Measurements from ENCODE around the gene SPTBN1. TPM values are rescaled to one million over a fixed set of nuclear protein-coding genes. Genes with fewer than 3 reads are reported as not detected.
A peak's percentile ranks its signal among the peaks of the same experiment; 100 is the strongest.

The SPTBN1 gene
- total RNA-seq, 1 donor from 2014 or later = 983 TPM

GRCh38 chr2:54500404-54501205 is 44.5 kb downstream of the SPTBN1 start:
- Mint-ChIP-seq H3K27ac (ENCODE audit: unreplicated experiment) (no peak overlapping the region), H3K9me3 (ENCODE audit: unreplicated experiment) (no peaks in the 10 kb centered on the region), H3K27me3 (ENCODE audit: unreplicated experiment) (peaks cover 6% of the 10 kb centered on the region), H3K4me1 (ENCODE audit: unreplicated experiment) (peaks cover 78% of the 10 kb centered on the region), H3K36me3 (ENCODE audit: low read depth, unreplicated experiment) (peaks cover 10% of the 10 kb centered on the region), H3K4me3 (ENCODE audit: unreplicated experiment) (peak overlapping the region; percentile 42)
- no peak for DNase-seq (ENCODE audit: low spot score)
- TF ChIP-seq CTCF (IDR thresholded peaks at IDR 0.05; ENCODE audit: unreplicated experiment) = no peak

GRCh38 chr2:54502731-54503130 is 46.6 kb downstream of the SPTBN1 start:
- H3K27ac Mint-ChIP-seq (ENCODE audit: unreplicated experiment) = no peak overlapping the region

GRCh38 chr2:54503192-54503591 is 47.1 kb downstream of the SPTBN1 start:
- peaks cover 63% of the 10 kb centered on the region for H3K4me1 Mint-ChIP-seq (ENCODE audit: unreplicated experiment)
- peaks cover 6% of the 10 kb centered on the region for H3K27me3 Mint-ChIP-seq (ENCODE audit: unreplicated experiment)
- peak; percentile 62 for TF ChIP-seq CTCF (IDR thresholded peaks at IDR 0.05; ENCODE audit: unreplicated experiment)
- H3K27ac Mint-ChIP-seq (ENCODE audit: unreplicated experiment) = no peak overlapping the region
- no peak overlapping the region for H3K4me3 Mint-ChIP-seq (ENCODE audit: unreplicated experiment)
- DNase-seq (ENCODE audit: low spot score) = peak; percentile 64
- no peaks in the 10 kb centered on the region for H3K9me3 Mint-ChIP-seq (ENCODE audit: unreplicated experiment)
- H3K36me3 Mint-ChIP-seq (ENCODE audit: low read depth, unreplicated experiment) = peaks cover 10% of the 10 kb centered on the region

More at GRCh38 chr2:54502731-54503130, 46.6 kb downstream of the SPTBN1 start:
- Mint-ChIP-seq H3K36me3 (ENCODE audit: low read depth, unreplicated experiment) (peaks cover 10% of the 10 kb centered on the region), H3K9me3 (ENCODE audit: unreplicated experiment) (no peaks in the 10 kb centered on the region), H3K4me1 (ENCODE audit: unreplicated experiment) (peaks cover 66% of the 10 kb centered on the region), H3K4me3 (ENCODE audit: unreplicated experiment) (no peak overlapping the region), H3K27me3 (ENCODE audit: unreplicated experiment) (peaks cover 6% of the 10 kb centered on the region)
- no peak for TF ChIP-seq CTCF (IDR thresholded peaks at IDR 0.05; ENCODE audit: unreplicated experiment)
- DNase-seq (ENCODE audit: low spot score) = no peak

GRCh38 chr2:54503828-54504227 is 47.7 kb downstream of the SPTBN1 start:
- H3K9me3 Mint-ChIP-seq (ENCODE audit: unreplicated experiment) = no peaks in the 10 kb centered on the region
- peaks cover 10% of the 10 kb centered on the region for H3K36me3 Mint-ChIP-seq (ENCODE audit: low read depth, unreplicated experiment)
- no peak for TF ChIP-seq CTCF (IDR thresholded peaks at IDR 0.05; ENCODE audit: unreplicated experiment)
- H3K27me3 Mint-ChIP-seq (ENCODE audit: unreplicated experiment) = peaks cover 6% of the 10 kb centered on the region
- no peak overlapping the region for H3K27ac Mint-ChIP-seq (ENCODE audit: unreplicated experiment)
- no peak overlapping the region for H3K4me3 Mint-ChIP-seq (ENCODE audit: unreplicated experiment)
- H3K4me1 Mint-ChIP-seq (ENCODE audit: unreplicated experiment) = peaks cover 57% of the 10 kb centered on the region
- DNase-seq (ENCODE audit: low spot score) = no peak

GRCh38 chr2:54504866-54505265 is 48.7 kb downstream of the SPTBN1 start:
- peaks cover 48% of the 10 kb centered on the region for H3K4me1 Mint-ChIP-seq (ENCODE audit: unreplicated experiment)
- H3K27me3 Mint-ChIP-seq (ENCODE audit: unreplicated experiment) = peaks cover 6% of the 10 kb centered on the region
- no peak for DNase-seq (ENCODE audit: low spot score)
- no peak overlapping the region for H3K27ac Mint-ChIP-seq (ENCODE audit: unreplicated experiment)
- H3K9me3 Mint-ChIP-seq (ENCODE audit: unreplicated experiment) = no peaks in the 10 kb centered on the region
- peaks cover 10% of the 10 kb centered on the region for H3K36me3 Mint-ChIP-seq (ENCODE audit: low read depth, unreplicated experiment)
- H3K4me3 Mint-ChIP-seq (ENCODE audit: unreplicated experiment) = no peak overlapping the region
- no peak for TF ChIP-seq CTCF (IDR thresholded peaks at IDR 0.05; ENCODE audit: unreplicated experiment)

Measured in endothelial cell (in vitro differentiated cells).